ENCODE results near the gene CPAMD8.
"Not testable (repeated sequence)": the region's sequence is repeated elsewhere in the genome, so short reads cannot be mapped to it uniquely, and the experiment has no call there.

CPAMD8 gene

GRCh38 chr19:17025991-17026658 lies 485 bp downstream of the CPAMD8 start:
- H3K27ac ChIP-seq, result peak overlapping the region; percentile 62; the same call in 1 of the 2 replicates
- TF ChIP-seq, protein P1, sequence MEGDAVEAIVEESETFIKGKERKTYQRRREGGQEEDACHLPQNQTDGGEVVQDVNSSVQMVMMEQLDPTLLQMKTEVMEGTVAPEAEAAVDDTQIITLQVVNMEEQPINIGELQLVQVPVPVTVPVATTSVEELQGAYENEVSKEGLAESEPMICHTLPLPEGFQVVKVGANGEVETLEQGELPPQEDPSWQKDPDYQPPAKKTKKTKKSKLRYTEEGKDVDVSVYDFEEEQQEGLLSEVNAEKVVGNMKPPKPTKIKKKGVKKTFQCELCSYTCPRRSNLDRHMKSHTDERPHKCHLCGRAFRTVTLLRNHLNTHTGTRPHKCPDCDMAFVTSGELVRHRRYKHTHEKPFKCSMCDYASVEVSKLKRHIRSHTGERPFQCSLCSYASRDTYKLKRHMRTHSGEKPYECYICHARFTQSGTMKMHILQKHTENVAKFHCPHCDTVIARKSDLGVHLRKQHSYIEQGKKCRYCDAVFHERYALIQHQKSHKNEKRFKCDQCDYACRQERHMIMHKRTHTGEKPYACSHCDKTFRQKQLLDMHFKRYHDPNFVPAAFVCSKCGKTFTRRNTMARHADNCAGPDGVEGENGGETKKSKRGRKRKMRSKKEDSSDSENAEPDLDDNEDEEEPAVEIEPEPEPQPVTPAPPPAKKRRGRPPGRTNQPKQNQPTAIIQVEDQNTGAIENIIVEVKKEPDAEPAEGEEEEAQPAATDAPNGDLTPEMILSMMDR (conservative IDR thresholded peaks at IDR 0.05), result no peak

- no peak overlapping the region for H3K27ac ChIP-seq
- TF ChIP-seq, protein P1 (conservative IDR thresholded peaks at IDR 0.05), result no peak
Observed at GRCh38 chr19:17025361-17025760, 1.2 kb downstream of the CPAMD8 start.

DNA sequence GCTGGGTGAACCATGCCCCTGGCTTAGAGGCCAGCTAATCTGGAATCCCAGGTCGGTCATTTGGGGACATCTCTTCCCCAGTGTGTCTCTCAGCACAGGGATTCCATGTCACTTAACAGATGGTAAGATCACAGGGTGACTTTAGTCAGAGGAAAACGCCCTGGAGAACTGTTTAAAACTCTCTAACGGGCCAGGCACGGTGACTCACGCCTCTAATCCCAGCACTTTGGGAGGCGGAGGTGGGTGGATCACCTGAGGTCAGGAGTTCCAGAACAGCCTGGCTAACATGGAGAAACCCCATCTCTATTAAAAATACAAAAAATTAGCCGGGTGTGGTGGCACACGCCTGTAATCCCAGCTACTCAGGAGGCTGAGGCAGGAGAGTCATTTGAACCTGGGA lies 1.7 kb downstream of the CPAMD8 start:
- not testable (repeated sequence) for H3K27ac ChIP-seq

DNA sequence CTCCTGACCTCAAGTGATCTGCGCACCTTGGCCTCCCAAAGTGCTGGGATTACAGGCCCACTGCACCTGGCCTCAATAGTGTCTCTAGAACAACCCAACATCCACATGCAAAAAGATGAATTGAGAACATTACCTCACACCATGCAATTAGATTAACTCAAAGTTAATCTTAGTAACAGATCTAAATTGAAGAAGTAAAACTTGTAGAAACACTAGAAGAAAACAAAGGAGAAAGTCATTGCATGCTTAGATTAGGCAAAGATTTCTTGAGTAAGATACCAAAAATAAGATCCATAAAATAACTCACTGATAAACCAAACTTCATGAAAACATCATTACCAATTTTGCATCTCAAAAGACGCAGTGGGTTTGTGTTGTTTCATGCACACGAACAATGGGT lies 2.8 kb downstream of the CPAMD8 start:
- TF ChIP-seq, protein P1 (conservative IDR thresholded peaks at IDR 0.05), result no peak
- no peak overlapping the region for H3K27ac ChIP-seq

DNA sequence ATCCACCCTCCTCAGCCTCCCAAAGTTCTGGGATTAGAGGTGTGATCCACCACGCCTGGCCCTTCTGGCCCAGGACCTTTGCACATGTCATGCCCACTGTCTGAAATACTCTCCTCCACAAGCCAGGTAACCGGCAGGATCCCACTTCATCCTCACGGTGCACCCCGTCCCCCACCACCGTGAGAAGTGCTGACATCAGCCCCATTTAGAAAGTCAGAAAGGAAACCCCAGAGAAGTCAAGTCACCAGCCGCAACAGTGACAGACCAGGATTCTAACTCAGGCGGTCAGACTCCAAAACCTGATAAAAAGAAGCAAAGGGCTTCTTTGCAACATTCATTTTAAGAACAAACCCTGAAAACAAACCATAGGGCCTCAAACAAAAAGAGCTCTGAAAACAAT lies 3.9 kb downstream of the CPAMD8 start:
- no peak overlapping the region for H3K27ac ChIP-seq
- TF ChIP-seq, protein P1 (conservative IDR thresholded peaks at IDR 0.05), result no peak

DNA sequence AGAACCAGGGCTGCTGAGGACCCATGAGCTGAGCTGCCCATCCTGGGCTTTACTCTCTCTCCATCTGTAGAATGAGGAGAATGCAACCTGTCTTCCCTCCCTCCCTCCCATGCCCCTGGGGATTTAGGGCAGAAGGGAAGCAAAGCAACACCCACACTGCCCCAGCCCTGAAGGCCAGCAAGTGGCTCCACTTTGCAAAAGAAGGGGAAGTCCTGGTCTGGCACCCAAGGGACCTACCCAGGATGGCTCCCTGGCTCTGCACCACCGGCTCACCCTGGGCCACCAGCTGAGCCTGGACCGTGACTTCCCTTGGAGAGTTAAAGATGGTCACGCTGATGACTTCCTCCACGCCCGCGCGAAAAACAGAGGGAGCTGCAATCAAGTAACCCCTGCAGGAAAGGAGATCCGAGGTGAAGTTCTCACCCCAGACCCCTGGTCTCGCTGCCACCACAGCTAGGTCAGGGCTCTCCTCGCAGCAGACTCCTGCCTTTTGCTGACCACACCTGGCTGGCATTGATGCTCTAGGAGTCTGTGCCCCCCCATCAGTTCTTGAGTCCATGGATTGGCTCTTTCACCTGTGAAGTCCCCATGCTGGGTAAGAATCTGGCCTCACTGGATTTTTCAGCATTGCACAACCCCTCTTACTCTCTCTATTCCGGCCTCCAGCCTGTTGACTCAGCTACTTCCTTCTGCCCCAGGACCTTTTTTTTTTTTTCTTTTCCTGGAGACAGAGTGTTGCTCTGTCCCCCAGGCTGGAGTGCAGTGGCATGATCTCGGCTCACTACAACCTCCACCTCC lies 4.6 kb downstream of the CPAMD8 start:
- TF ChIP-seq, protein P1 (conservative IDR thresholded peaks at IDR 0.05), result no peak
- H3K27ac ChIP-seq, result no peak overlapping the region

DNA sequence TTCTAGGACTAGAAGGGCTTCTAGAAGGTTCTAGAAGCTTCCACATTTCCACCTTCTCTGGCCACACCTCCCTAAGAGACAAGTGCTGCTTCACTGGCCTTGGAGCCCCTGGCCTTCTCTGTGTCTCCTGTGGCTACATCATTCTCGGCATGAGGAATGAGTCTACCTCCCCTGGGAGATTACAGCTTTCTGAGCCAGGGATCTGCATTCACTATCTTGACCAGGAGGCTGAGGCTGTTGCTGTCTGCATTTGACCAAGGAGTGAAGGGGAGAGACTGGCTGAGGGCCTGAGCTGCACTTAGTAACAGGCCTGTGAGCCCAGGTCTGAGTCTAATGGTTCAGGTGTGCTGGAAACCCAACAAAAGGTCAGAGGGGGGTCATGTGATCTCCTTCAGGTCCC lies 5.3 kb downstream of the CPAMD8 start:
- no peak overlapping the region for H3K27ac ChIP-seq
- TF ChIP-seq, protein P1 (conservative IDR thresholded peaks at IDR 0.05), result no peak

DNA sequence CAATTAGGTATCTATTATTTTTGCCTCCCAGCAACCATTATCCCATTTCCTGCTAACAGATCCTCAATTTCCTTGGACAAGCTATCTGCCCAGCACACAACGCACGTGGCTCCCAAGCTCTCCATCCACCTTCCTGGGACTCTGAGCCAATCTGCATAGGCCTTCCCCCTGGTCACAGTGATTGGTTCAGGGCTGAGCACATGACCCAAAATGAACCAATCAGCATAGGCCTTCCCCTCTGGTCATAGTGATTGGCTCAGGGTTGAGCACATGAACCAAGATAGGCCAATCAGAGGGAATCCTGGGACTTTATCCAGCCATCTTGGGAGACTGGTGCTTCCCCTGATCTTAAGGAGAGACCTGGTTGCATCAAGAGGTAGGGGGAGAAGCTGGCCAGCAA lies 5.8 kb downstream of the CPAMD8 start:
- TF ChIP-seq, protein P1 (conservative IDR thresholded peaks at IDR 0.05), result no peak
- H3K27ac ChIP-seq, result no peak overlapping the region
